Endothelial cell (in vitro differentiated cells): ENCODE data around the gene MYO3B. TPM values are rescaled to one million over a fixed set of nuclear protein-coding genes. Genes with fewer than 3 reads are reported as not detected.

ENCODE experiments used
- DNase-seq: peaks from one replicate; pipeline ENCODE4 v3.0.0; 2021; ENCODE audit warnings: low spot score
- H3K27ac Mint-ChIP-seq: one replicate; pipeline ENCODE4 v1.8.0; 2021; ENCODE audit warnings: mixed read lengths, inconsistent platforms; ENCODE audit not compliant: unreplicated experiment
- H3K27me3 Mint-ChIP-seq: one replicate; pipeline ENCODE4 v1.8.0; 2021; ENCODE audit warnings: mild to moderate bottlenecking, moderate library complexity, mixed read lengths, inconsistent platforms; ENCODE audit not compliant: unreplicated experiment
- H3K36me3 Mint-ChIP-seq: one replicate; pipeline ENCODE4 v1.8.0; 2021; ENCODE audit warnings: mild to moderate bottlenecking, low read depth, mixed read lengths, inconsistent platforms; ENCODE audit not compliant: unreplicated experiment
- H3K4me1 Mint-ChIP-seq: one replicate; pipeline ENCODE4 v1.8.0; 2021; ENCODE audit warnings: mild to moderate bottlenecking, mixed read lengths, inconsistent platforms; ENCODE audit not compliant: unreplicated experiment
- H3K4me3 Mint-ChIP-seq: one replicate; pipeline ENCODE4 v1.8.0; 2021; ENCODE audit warnings: mild to moderate bottlenecking, mixed read lengths, inconsistent platforms; ENCODE audit not compliant: unreplicated experiment
- H3K9me3 Mint-ChIP-seq: one replicate; pipeline ENCODE4 v1.8.0; 2021; ENCODE audit warnings: mixed read lengths, inconsistent platforms; ENCODE audit not compliant: unreplicated experiment
- CTCF ChIP-seq: fragments of 200-600 bp; sonication (generic); IDR thresholded peaks from one replicate; pipeline ENCODE4 v1.5.0; 2021; ENCODE audit warnings: antibody characterized with exemption; ENCODE audit not compliant: unreplicated experiment
- total RNA-seq: library from RNA; stranded (reverse); fragmentation: NEBNext Ultra II Directional; extraction: Animal tissue kit (Norgen Biotek cat#: 25700); gene quantifications from one replicate; pipeline ENCODE4 v1.2.1, GENCODE V29; 2021; ENCODE audit not compliant: unreplicated experiment

MYO3B gene
- total RNA-seq, 1 donor from 2014 or later = 1.3 TPM

GRCh38 chr2:170641961-170642360 lies 464.0 kb downstream of the MYO3B start:
- Mint-ChIP-seq H3K4me3 (no peak overlapping the region), H3K27me3 (no peaks in the 10 kb centered on the region), H3K36me3 (no peaks in the 10 kb centered on the region), H3K27ac (no peak overlapping the region), H3K9me3 (no peaks in the 10 kb centered on the region), H3K4me1 (no peaks in the 10 kb centered on the region)
- no peak for TF ChIP-seq CTCF
- no peak for DNase-seq

GRCh38 chr2:170643346-170643745 lies 465.4 kb downstream of the MYO3B start:
- TF ChIP-seq CTCF = no peak

GRCh38 chr2:170647741-170648436 lies 469.9 kb downstream of the MYO3B start:
- TF ChIP-seq CTCF = no peak
- DNase-seq = no peak
- no peaks in the 10 kb centered on the region for H3K4me1 Mint-ChIP-seq
- no peak overlapping the region for H3K4me3 Mint-ChIP-seq
- no peak overlapping the region for H3K27ac Mint-ChIP-seq
- no peaks in the 10 kb centered on the region for H3K9me3 Mint-ChIP-seq
- H3K27me3 Mint-ChIP-seq = no peaks in the 10 kb centered on the region
- H3K36me3 Mint-ChIP-seq = no peaks in the 10 kb centered on the region

More at GRCh38 chr2:170643346-170643745, 465.4 kb downstream of the MYO3B start:
- DNase-seq = no peak
- Mint-ChIP-seq H3K9me3 (no peaks in the 10 kb centered on the region), H3K36me3 (no peaks in the 10 kb centered on the region), H3K27ac (no peak overlapping the region), H3K4me3 (no peak overlapping the region), H3K4me1 (no peaks in the 10 kb centered on the region), H3K27me3 (no peaks in the 10 kb centered on the region)

GRCh38 chr2:170651624-170652325 lies 473.8 kb downstream of the MYO3B start:
- no peaks in the 10 kb centered on the region for H3K27me3 Mint-ChIP-seq

More at GRCh38 chr2:170651624-170652325, 473.8 kb downstream of the MYO3B start:
- H3K27ac Mint-ChIP-seq = no peak overlapping the region
- H3K4me1 Mint-ChIP-seq = no peaks in the 10 kb centered on the region
- H3K4me3 Mint-ChIP-seq = no peak overlapping the region
- H3K9me3 Mint-ChIP-seq = no peaks in the 10 kb centered on the region
- TF ChIP-seq CTCF = no peak
- no peaks in the 10 kb centered on the region for H3K36me3 Mint-ChIP-seq
- DNase-seq = no peak
